Fibroblast of lung (primary cell): ENCODE data around the gene MUC2.

Experiments
- CTCF ChIP-seq, 2 donors: IDR thresholded peaks in 1 of 2; conservative IDR thresholded peaks in 1 of 2; 1 replicate in 1 of 2; 2 replicates in 1 of 2; pipeline ENCODE4 v1.5.1; 2011 to 2012; ENCODE audit warnings: low read length in 2 of 2, control low read depth in 1 of 2, inconsistent platforms in 1 of 2, low read depth in 1 of 2, mild to moderate bottlenecking in 1 of 2
- EZH2 ChIP-seq: IDR thresholded peaks from 2 replicates; pipeline ENCODE4 v1.5.1; 2012; ENCODE audit warnings: low read length, control low read depth, mild to moderate bottlenecking; ENCODE audit errors: missing control alignments

- TF ChIP-seq CTCF (conservative IDR thresholded peaks at IDR 0.05 in 1 of 2, IDR thresholded peaks at IDR 0.05 in 1 of 2; ENCODE audit: low read depth in 1 of 2, low read length in 2 of 2) (no peak), EZH2 (no peak)
These were observed 37.7 kb upstream of the MUC2 start for GRCh38 chr11:1036931-1037330.
